HG03439 (cell line): ENCODE measurements around the gene IL1RAP.
"Not testable (repeated sequence)": the region's sequence is repeated elsewhere in the genome, so short reads cannot be mapped to it uniquely, and the experiment has no call there.

Source experiments
- ATAC-seq: cut with Tn5 transposase; IDR thresholded peaks from one replicate; pipeline ENCODE4 v1.9.1; 2021; ENCODE audit warnings: mild to moderate bottlenecking, moderate library complexity; ENCODE audit not compliant: unreplicated experiment

The IL1RAP gene

DNA sequence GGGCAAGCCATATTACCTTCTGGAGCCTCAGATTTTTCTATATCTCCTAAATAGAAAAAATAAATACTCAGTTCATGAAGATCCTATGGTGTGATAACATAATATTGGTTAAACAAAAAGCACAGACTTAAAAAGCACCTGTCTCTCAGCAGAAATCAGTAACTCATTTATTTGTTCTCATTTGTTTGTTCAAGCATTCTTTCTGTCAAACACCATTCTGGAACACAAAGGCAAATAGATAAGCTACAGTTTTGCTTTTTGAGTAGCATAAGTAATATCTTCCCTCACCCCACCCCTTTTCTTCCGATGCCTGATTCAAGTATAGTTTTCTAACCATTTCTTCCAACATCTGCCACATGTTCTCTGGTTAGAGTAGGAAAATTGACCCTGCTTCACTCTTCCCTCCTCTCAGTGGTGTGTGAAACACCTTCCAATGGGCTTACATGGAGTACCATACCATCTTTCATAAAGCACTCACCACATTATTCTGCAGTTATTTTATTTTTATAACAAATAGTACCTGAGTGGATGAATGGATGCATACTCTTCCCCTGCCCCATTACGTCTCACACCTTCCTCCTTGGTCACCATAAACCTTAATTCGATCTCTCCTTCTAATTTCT lies 8.4 kb upstream of the IL1RAP start:
- ATAC-seq = no peak

DNA sequence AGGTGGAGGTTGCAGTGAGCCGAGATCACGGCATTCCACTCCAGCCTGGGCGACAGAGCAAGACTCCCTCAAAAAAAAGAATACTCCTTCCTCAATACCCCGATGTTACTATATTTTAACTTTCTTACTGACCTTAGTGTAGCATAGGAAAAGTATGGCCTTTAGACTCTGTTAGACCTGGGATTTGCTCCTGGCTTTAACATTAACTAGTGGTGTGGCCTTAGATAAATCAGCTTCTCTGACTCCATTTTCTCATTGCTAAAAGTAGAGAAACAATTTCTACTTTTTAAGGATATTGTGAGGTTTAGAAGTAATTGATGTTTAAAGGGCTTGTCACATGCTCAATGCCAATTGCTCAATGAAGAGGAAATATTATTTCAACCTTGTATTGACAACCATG lies 7.6 kb upstream of the IL1RAP start:
- no peak for ATAC-seq

GRCh38 chr3:190512666-190513065 lies 1.2 kb upstream of the IL1RAP start:
- no peak for ATAC-seq

- no peak for ATAC-seq
Observed at GRCh38 chr3:190514413-190515153, 698 bp downstream of the IL1RAP start.

- no peak for ATAC-seq
Observed at GRCh38 chr3:190516416-190516815, 2.5 kb downstream of the IL1RAP start.

GRCh38 chr3:190517687-190518086 lies 3.8 kb downstream of the IL1RAP start:
- ATAC-seq = no peak

GRCh38 chr3:190518531-190518930 lies 4.6 kb downstream of the IL1RAP start:
- not testable (repeated sequence) for ATAC-seq

- no peak for ATAC-seq
Observed at GRCh38 chr3:190519886-190520285, 6.0 kb downstream of the IL1RAP start.

GRCh38 chr3:190521998-190522397 lies 8.1 kb downstream of the IL1RAP start:
- no peak for ATAC-seq

- ATAC-seq = no peak
Observed at GRCh38 chr3:190522621-190523222, 8.8 kb downstream of the IL1RAP start.

GRCh38 chr3:190524942-190525341 lies 11.1 kb downstream of the IL1RAP start:
- ATAC-seq = no peak

DNA sequence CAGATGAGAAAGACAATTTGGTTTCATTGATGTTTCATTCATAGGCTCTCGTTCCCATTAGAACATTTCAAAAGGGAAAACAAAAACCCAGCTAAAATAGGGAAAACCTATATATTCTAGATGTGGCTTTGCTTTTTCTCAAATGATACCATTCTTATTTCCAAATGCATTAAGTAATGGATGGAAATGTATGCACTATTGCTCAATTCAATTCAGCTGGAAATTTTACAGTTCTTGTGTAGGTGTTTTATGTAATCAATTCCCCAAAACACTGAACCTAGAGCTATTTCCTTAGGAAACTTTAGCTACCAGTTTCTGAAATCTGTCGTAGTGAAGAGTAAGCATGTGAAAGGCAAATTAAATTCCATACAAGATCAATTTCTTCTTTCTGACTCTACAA lies 11.7 kb downstream of the IL1RAP start:
- no peak for ATAC-seq

DNA sequence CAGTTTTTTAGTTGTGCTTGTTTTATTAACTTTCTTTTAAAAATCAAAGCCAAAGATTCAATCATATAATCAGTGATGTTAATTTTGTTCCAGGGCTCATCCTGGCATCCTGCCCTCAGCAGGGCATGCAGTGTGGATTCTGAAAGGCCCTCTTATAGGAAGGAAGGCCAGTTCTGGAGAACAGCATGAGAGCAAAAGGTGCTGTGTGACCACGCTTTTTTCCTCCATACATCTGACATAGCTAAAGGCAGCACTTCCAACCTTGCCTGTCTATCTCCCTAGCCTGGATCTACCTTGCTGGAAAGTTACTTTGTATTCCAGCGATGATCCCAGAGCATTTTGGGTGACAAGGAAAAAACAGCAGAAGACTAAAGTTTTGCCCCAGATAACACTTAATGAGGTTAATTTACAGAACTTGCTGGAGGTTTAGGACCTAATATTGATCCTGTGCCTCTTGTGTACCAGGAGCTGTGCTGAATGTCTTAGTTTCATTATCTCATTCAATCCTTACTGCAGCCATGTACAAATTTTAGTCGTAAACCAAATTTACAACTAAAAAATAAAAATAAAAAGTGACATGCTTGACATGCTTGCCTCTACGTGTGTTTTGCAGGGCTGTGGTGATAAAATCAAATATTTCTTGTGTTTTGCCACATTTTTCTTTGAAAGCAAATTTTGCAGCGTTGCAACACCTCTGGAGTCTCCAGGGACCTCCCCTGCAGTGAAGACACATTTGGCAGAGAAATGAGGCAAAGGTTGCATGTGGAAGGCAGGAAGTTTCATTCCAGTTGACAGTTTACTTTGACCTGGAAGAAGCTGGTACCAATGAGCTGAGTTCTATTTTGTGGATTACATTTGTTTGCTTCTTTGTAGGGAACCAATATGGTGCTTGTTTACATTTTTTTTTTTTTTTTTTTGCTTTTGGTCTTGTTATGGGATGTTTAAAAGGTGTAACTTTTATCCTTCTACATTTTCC lies 13.2 kb downstream of the IL1RAP start:
- ATAC-seq = no peak

- ATAC-seq = no peak
Observed at GRCh38 chr3:190528706-190529105, 14.8 kb downstream of the IL1RAP start.

- no peak for ATAC-seq
Observed at GRCh38 chr3:190531406-190531805, 17.5 kb downstream of the IL1RAP start.

- ATAC-seq = no peak
Observed at GRCh38 chr3:190532731-190533203, 18.9 kb downstream of the IL1RAP start.

- no peak for ATAC-seq
Observed at GRCh38 chr3:190533511-190534281, 19.8 kb downstream of the IL1RAP start.

GRCh38 chr3:190534386-190534785 lies 20.5 kb downstream of the IL1RAP start:
- no peak for ATAC-seq

DNA sequence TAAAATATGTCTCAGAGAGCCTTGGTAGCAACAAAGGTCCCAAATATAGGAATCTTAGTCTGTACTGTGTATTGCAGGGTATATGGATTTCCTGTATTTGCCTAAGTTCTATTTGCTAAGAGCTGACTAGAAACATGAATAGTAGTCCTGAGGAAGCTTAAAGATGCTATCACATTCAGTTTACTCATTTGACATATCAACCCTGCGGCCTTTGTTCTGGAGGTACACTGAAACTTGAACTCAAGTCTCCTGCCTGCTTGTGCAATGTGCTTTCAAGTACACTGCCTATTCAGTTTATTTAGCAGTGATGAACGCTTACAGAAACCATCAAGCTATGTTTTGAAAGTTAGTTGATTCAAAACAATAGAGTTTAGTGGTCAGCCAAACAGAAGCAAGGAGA lies 21.1 kb downstream of the IL1RAP start:
- ATAC-seq = no peak

DNA sequence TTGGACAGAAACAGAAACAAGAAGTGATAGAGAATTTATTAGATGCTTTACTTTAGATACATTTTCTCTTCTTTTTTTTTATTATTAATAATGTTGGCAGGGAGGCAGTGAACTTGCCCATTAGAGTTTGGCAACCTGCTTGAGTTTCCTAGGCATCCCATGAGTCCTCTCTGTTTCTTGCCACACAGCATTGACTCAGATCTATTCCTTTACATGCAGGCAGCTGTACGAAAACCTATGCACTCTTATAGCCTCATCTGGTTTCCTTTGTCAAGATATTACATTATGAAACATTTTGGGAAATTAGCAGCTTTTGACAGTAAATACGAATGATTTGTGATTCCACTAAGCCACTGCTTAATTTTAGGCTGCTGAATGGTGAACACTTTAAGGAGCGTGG lies 23.3 kb downstream of the IL1RAP start:
- no peak for ATAC-seq
